Gastrocnemius medialis (tissue), 4 donors: ENCODE results near the gene DROSHA.

ENCODE experiments used
- CTCF ChIP-seq, 5 experiments: fragments of 450-650 bp in 3 of 5; fragments of 200-600 bp in 2 of 5; sonication (generic) in 2 of 5; IDR thresholded peaks in 4 of 5; conservative IDR thresholded peaks in 1 of 5; 1 replicate in 4 of 5; 2 replicates in 1 of 5; pipeline ENCODE4 v1.5.1; 2016 to 2019; ENCODE audit warnings: antibody characterized with exemption in 5 of 5, mild to moderate bottlenecking in 3 of 5, moderate library complexity in 3 of 5
- POLR2A ChIP-seq, 2 donors: fragments of 450-650 bp; IDR thresholded peaks; one replicate each; pipeline ENCODE4 v1.6.1; 2017; ENCODE audit warnings: antibody characterized with exemption in 2 of 2, mild to moderate bottlenecking in 2 of 2, moderate library complexity in 2 of 2

DNA sequence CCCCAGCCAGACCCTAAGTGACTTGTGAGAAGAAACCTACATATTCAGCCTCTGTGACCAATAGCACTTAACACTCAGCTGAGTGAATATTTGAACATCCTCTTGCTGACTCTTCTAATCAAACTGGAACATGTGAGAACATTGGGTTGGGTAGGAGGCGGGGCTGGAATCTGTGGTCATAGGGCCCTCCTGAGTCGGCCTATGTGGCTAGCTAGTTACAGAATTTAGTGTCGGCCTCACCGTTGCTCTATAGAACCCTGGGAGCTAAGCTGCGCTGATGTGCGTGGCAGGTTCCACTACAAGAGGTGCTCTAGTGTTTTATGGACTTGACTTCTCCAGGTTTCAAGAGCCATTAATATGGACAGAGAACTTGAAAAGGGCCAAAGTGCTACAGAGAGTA lies 138.8 kb downstream of the DROSHA start:
- TF ChIP-seq POLR2A (IDR thresholded peaks at IDR 0.05) (no peak), CTCF (IDR thresholded peaks at IDR 0.05 in 4 of 5, conservative IDR thresholded peaks at IDR 0.05 in 1 of 5) (no peak)
